GM12864 (cell line): ENCODE data around the gene PLEKHH3.

Experiments used
- DNase-seq: peaks from one replicate; pipeline ENCODE4 v3.0.0-alpha.2; 2011; ENCODE audit warnings: low read depth
- H3K4me3 ChIP-seq: 2 replicates; pipeline ENCODE4 v1.5.1; 2011; ENCODE audit warnings: mild to moderate bottlenecking, low read depth, low read length, control low read depth
- TF ChIP-seq, protein P1 (sequence below): IDR thresholded peaks from 2 replicates; pipeline ENCODE4 v1.5.1; 2011; ENCODE audit warnings: low read depth, mild to moderate bottlenecking, moderate library complexity, low read length, control low read depth, inconsistent platforms; ENCODE audit errors: missing control alignments

The PLEKHH3 gene

DNA sequence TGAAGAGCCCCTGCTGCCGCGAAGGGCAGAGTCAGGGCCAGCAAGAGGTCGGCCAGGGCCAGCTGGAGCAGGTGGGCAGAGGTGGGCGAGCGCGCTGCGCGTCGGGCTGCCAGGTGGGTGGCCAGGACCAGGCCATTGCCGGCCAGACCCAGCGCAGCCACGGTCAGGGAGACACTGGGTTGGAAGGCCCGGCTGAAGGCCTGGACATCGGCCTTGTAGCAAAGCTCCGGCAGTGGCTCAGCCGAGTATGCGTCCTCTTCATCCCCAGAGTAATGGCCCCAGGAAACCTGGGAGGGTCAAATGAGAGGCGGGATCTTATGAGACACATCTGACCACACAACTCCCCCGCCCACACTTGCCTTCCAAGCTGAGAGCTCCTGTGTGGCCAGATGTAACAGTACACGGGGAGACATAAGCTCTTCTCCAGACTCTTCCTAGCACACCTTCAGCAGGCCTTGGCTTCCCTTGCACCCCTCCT lies 3.6 kb upstream of the PLEKHH3 start:
- TF ChIP-seq, protein P1, sequence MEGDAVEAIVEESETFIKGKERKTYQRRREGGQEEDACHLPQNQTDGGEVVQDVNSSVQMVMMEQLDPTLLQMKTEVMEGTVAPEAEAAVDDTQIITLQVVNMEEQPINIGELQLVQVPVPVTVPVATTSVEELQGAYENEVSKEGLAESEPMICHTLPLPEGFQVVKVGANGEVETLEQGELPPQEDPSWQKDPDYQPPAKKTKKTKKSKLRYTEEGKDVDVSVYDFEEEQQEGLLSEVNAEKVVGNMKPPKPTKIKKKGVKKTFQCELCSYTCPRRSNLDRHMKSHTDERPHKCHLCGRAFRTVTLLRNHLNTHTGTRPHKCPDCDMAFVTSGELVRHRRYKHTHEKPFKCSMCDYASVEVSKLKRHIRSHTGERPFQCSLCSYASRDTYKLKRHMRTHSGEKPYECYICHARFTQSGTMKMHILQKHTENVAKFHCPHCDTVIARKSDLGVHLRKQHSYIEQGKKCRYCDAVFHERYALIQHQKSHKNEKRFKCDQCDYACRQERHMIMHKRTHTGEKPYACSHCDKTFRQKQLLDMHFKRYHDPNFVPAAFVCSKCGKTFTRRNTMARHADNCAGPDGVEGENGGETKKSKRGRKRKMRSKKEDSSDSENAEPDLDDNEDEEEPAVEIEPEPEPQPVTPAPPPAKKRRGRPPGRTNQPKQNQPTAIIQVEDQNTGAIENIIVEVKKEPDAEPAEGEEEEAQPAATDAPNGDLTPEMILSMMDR: no peak
- no peak for DNase-seq
- peak overlapping the region; percentile 79 for H3K4me3 ChIP-seq

DNA sequence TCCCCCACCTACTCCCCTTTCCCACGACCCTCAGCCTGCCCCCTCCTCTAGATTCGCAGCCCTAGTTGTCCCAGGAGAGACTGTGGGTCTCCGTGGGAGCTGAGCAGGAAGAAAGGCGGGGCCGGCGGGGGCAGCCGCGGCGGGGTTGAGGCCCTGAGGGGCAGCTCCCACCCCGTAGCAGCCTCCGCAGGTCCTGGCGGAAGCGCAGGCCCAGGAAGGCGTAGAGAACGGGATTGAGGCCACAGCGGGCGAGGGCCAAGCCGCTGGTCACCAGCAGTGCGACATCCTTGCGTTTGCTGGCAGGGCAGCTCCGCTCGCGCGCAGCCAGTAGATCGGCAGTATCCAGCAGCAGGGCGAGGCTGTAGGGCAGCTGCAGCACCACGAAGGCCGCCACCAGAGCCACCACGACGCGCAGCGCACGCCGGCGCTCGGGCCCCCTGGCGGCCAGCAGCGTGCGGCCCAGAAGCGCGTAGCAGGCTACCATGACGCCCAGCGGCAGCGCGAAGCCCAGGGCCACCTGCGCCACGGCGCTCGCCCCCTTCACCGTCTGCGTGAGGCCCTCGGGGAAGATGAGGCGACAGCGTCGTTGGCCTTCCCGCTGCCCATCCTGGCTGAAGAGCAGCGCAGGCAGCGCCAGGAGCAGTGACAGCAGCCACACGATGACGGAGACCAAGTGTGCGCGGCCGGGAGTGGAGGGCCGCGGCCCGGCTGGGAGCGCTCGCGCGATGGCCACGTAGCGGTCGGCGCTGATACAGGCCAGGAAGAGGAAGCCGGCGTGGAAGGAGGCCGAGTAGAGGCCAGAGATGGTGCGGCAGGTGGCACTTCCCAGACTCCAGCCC lies 2.9 kb upstream of the PLEKHH3 start:
- H3K4me3 ChIP-seq: peak overlapping the region; percentile 79
- DNase-seq: no peak
- TF ChIP-seq, protein P1: peak; percentile 89

DNA sequence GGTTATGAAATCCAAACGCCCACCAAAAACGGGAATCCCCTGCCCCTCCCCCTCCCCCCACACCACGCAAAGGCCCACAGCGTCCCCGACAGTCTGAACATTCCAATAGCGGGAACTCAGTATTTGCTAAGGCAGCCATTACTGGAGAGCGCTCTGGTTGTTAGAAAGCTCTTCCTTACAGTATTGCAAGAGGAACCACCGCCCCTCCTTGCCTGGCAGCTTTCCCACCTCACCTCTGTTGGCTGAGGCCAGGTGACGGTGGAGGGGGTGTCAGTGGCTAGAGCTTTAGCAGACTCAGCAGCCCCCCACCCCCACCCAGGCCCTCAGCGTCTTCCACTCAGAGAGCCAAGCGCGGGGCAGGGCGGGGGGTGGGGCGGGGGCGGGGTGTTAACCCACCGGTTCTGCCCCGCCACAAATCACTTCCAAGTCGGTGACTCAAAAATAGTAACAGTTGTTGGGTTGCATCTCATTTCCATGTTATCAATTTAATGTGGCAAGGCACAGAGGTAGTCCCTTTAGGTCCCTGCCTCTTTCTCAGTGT lies 2.2 kb upstream of the PLEKHH3 start:
- DNase-seq: no peak
- H3K4me3 ChIP-seq: peak overlapping the region; percentile 79
- TF ChIP-seq, protein P1: no peak

DNA sequence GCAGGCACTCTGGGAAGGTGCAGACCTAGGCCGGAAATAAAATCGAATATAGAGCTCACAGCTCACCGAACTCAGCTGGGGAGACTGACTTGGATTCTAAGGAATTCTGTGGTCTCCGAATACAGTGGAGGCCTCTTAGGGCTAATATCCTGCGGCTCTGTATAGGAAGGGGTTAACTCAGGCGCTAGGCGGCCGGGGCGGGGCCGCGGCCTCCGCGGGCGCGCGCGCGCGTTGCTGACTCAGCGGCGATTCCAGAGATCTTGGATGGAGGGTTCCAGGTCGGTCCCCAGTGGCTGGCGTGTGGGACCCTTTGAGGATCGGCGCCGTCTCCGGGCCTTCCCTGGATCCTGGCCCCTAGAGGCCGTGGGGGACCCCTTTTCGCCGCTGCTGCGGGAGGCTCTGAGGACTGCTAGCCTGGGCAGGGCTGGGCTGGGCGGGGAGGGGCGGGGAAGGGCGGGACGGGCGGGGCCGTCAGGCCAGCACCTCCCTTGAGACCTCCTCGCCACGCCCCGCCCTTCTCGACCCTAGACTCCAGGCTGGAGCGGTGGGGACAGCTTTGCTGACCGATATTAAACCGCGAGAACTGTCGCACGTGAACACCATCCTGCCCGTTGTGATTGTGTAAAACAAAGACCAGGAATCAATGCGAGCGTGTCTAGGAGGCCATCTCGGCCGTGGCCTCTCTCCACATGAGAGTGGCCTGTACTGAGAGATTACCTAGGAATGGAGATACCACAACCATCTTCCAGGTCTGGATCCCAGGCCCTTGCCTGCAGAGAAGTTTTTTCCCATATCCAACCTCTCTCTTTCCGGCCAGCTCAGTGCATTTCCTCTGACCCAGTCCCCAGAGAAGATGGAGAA lies 1.4 kb upstream of the PLEKHH3 start:
- TF ChIP-seq, protein P1: no peak
- peak overlapping the region; percentile 79 for H3K4me3 ChIP-seq
- peak; percentile 77 for DNase-seq

DNA sequence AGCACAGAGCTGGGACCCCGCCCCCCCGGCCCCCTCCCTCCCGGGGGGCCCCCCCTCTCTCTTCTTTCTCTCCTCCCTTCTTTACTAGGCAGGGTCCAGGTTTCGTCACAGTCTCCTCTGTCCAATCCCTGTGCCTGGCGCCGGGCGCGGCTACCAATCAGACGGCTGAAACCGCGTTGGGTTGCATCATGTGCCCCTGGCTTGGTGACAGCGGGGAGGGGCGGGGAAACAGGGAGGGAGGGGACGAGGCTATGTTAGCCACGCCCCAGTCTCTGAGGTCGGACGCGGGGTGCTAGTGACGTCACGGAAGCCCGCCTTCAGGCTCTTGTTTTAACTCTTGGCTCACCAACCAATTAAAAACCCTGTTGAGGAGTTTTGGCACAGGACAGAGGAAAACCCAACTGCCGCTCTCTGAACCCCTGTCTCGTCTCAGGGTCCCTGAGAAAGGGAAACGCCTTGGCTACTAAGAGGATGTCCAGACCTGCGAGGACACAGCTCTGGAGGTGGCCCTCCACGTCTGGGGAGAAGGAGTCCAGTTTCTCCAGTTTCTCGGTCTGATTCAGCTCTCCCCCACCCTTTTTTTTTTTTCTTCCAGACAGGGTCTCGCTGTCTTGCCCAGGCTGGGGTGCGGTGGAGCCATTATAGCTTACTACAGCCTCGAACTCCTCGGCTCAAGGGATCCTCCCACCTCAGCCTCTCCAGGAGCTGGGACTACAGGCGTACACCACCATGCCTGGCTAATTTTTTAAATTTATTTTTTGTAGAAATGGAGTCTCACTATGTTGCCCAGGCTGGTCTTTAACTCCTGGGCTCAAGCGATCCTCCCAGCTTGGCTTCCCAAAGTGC lies 441 bp upstream of the PLEKHH3 start:
- H3K4me3 ChIP-seq: peak overlapping the region; percentile 99
- TF ChIP-seq, protein P1: no peak
- peak; percentile 98 for DNase-seq

DNA sequence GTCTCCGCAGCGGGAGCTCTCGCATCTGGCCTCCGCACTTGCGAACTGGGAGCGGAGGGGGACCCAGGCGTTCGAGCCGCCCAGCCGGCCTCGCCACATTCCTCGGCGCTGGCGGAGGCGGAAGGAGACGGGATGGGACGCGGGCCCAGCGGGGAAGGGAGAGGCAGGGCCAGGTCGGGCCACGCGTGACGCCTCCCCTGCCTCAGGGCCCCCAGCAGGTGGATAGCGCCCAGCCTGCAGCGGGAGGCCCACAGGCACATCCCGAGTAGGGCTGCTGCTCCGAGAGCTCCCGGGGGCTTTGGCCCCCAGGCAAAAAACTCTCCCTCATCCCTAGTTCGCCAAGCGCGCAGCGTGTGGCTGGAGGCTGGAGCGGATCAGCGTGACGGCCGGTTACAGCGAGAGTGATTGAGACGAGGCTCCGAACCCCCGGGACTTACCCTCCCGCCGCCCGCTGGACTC lies 800 bp downstream of the PLEKHH3 start:
- TF ChIP-seq, protein P1: no peak
- no peak for DNase-seq
- H3K4me3 ChIP-seq: peak overlapping the region; percentile 99
